Fibroblast of gingiva (primary cell): ENCODE data around the gene NPL.

Experiments used
- DNase-seq: peaks from one replicate; pipeline ENCODE4 v3.0.0-alpha.2; 2011; ENCODE audit warnings: low read depth

The NPL gene, protein sequence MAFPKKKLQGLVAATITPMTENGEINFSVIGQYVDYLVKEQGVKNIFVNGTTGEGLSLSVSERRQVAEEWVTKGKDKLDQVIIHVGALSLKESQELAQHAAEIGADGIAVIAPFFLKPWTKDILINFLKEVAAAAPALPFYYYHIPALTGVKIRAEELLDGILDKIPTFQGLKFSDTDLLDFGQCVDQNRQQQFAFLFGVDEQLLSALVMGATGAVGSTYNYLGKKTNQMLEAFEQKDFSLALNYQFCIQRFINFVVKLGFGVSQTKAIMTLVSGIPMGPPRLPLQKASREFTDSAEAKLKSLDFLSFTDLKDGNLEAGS

DNA sequence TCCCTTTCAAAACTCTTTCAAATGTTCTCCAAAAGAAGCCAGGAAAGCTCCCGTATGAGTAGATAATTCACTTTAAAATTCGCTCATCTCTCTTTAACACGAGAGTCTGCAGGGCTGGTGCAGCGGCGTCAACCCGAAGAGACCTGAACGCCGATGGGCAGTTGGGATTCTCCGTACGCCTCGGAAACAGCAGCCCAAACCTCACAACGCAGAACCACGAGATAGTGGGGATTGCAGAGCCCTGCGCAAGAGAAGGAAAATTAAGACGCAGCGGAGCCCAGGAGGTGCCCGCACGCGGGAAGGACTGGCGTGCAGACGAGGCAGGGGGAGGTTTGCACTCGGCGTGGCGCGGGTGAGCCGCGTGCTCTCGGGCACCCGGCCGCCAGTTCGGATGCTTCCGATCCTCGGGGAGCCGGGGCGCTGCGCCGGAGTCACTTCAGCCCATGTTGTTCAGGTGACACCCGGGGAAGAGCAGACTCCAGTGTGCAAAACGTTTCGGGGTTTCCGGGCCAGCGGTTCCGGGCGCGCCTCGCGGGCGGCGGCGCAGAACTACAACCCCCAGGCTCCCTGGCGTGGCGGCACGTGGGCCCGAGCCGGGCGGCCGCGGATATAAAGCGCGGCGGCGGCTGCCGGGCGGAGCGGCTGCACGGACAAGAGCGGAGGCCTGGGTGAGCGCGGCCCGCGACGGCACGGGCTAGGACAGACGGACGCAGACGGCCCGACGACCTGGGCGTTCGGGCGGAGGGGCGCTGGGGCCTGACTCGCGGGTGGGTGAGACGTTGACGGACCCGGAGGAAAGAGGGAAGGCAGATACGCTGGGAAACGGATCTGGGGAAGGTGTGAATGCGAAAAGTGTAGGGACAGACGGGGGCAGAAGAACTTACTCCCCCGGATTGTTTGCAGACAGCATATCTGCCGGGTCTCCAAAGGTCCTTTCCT lies at the start of gene NPL:
Gene NPL (plus strand): TSS at position 636 of the 939 bp plus-strand sequence. CDS start 4,599 bp downstream, outside the sequence.
- peak; percentile 75 for DNase-seq

DNA sequence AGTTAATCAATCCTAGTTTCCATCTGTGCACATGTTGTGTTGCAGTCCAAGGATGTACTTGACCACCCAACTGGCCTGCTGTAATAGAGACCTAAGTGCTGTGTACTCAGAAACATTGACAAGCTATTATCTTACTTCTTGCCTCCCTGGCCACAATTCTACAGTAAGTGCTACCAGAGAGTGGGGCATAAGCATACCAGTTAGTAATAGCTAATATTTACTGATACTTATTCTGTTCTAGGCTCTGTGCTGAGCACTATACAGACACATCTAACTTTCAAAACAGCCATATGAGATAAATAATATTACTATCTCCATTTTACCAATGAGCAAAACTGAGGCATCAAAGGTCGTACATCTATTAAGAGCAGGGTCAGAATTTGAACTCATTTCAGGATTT lies 49.5 kb upstream of the NPL start:
- DNase-seq = no peak

DNA sequence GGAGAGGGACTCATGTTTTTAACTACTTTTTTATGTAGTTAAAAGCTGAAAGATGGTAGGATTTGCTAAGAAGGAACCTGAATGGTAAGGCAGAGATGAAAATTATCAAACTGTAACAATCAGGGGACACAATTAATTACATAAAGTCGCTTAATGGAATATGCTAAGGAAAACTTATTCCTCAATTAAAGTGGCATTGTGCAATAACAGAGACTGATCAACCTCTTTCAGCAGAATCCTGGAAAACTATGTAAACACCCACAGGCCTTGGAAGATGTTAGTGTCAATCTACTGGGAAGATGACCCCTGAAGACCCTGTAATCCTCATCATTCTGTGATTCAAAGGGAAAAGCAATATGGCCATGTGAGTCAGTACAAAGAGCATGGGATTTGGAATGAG lies 46.8 kb upstream of the NPL start:
- no peak for DNase-seq

DNA sequence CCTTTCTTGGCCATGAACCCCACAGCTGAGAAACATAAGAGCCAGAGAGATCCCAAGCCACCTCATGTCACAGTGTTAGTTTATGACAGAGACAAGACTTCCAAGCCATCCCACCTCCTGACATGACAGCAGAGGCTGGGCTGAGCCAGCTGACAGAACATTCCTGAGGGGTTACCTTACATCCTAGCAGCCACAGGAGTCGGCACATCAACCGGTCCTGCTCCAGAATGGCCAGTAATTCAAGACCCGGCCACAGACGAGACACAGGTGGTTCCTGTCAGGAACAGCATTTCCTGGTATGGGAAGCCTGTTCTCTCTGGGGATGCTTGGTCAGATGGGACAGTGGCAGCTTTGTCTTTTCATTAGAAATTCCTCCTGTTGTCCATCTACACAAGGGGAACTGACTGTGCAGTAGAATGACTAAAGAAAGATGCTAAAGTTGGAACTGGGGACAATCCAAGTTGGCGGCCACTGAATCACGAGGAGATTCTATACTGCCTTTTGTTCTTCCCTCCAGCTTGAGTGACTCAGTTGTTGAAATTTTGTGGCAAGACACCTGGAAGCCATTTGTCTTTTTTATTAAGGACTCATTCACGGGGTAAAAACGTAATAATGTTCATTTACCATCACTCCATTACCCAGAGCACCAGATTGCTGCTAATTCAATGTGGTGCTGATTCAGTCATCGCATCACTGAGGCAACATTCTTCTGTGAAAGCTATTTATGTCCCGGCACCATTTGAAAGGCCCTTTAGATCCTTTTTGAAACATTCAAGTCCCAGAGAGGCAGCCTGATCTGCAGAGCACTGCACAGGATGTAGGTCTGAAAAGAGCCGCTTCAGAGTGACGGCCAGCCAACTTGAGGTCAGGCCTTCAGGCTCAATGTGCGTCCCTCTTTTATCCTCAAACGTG lies 37.2 kb upstream of the NPL start:
- DNase-seq = no peak

DNA sequence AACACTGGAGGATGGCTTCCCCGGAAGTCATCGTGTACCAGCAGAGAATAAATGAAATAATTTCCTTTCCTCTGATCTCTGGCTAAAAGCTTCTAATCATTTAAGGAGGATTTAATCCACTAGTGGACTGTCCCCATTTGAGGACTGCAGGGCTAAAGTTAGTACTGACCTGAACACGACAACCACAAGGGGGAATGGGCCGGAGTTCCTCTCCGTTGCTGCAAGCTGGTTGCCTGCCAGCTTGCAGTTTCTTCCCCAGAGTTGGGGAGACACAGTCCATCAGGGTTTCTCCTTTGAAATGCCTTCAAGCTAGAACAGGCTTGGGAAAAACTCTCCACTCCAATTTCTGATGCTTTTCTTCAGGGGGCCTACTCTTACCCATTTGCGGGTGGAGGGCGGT lies 35.5 kb upstream of the NPL start:
- DNase-seq = no peak

DNA sequence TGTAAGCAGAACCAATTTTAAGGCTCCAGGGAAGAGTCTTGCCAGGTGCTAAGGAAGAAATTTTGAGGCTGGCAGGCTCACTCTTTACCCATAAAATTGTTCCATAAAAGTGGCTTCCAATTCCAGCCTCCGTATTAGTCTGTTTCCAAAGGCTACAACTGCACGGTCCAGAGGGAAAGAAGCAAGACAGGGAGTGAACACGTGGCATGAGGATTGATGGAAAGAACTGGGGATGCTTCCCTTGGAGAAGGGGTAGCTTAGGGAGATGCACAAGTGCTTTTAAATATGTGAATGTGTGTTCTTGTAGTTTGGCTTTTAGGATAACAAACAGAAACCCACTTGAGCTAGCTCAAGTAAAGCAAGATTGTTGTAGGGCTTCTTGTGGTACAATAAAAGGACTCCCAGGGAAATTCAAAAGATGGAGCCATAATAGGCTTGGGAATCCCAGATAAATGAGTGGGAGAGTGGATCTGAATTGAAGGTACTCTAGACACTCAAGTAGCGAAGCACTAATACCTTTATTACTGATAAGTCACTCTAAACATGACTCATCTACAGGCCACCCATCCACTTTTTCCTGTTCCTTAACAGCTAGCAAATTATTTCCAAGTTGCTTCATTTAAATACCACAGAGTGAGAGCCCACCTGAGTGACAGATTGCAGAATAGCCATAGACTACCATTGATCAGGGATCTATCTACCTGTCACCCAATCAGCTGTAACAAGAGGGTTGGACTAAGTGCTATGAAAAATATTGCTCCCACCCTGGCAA lies 34.8 kb upstream of the NPL start:
- no peak for DNase-seq

DNA sequence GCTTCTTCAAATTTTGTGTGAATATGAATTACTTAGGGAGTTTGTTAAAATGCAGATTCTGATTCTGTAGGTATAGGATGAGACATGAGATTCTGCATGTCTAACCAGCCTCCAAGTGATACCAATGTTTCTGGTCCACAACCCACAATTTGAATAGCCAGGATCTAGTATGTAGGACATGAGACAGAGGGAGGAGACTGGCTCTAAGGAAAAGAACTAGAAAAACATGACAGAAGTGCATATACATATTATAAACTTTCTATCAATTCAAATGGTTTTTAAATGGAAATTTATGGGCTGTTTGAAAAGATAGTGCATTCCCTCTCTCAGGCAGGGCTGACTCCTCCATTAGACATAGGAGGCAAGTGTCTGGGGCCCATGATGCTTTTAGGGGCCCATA lies 33.9 kb upstream of the NPL start:
- DNase-seq = no peak

DNA sequence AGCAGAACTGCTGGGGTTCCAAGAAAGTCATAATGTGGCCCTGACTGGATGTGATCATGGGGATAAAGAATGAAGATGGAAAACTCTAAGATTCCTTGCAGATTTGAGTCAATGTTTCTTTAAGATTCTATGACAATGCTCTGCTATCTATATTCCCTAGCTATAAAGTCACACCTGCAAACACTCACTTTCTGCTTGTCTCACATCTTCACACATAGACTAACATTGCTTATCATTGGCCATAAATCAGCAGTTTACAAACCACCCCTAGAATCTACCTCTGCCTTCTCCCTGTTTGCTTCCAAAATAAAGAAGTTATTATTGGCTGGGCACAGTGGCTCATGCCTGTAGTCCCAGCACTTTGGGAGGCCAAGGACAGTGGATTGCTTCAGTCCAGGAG lies 33.1 kb upstream of the NPL start:
- DNase-seq = no peak

DNA sequence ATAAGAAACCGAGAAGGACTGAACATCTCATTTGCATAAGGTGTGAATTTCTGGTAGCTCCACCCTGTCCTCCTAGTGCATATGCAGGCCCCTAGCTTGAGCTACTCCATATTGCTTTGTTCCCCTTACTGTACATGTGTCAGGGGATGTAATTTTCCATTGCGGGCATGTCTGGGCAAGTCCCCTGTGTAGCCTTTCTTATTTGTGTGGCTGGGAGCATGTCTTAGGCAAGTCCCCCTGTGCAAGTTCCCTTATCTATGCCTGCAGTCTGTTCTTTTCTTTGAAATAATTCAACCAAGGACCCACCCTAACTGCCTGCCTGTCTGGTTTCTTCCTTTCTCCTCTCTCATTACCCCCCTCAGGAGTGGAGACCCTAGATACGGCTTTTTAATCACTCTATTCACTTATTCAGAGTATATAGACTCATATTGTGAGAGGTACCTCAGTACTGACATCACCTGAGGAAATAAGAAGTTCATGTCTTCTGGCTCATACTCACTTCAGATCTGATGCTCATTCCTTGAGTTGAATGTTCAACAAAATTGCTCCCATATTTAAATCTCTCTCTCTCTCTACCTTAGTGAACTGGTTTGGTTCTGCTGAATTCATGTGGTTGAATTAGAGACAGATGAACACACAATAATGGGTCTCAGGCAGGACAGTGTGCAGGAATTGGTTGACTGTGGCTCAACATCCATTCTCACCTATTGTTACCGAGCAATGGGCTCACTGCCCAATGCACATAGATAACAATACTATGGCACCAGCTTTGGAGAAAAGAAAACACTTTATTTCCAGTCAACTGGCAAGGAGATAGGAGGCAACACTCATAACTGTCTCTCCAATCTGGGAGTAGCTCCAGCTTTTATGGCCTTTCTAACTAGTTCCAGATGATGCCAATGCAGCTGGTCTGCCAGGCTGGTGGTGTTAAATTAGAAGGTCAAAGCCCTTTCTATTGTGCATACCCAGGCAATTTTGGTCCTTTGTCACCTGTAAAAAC lies 27.9 kb upstream of the NPL start:
- peak; percentile 55 for DNase-seq

DNA sequence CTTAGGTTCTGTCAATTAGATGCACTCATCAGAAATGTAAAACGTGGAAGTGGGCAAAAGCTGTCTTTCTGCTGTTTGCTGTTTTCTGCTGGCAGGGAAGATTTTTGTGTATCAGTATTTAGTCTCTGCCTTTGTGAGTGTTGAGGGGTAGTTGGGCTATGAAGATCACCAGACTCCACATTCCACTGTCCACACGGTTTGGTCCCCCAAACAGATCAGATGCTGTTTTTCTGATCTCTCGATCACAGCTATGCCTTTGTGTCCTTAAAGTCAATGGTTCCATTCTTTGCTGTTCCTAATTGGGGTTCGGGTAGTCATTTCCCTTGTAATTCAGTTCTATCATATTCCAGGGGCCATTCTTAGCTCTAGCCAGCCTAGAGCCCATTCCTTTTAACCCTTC lies 27.0 kb upstream of the NPL start:
- DNase-seq = no peak

DNA sequence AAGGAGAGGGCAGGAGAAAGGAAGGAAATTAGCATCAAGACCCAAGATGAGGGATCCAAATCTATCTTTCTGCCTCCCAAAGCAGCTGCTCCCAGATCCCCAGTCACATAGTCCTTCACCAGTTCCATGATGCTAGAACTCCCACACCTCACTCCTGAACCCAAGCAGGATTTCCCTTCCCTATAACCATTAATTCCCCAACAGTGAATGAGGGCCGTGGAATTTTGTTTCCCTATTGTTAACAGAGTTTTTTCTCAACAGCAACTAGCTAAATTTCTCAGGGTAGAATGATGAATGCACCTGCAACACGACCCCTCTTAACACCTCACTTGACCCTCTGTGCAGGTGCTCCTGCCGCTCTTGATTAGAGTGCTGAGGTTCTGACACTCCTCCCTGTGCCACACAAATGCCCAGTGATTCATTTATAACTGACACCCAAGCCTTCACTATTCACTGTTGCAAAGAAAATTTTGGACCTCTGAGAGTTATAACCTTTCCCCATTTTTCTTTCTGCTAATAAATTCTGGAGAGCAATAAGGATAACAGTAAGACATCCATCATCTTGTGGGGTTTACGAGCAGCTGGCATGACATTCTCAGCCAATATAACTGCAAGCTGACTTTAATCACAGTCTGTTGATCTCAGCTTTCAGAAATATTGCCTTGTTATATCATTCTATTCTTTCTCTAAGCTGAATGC lies 25.4 kb upstream of the NPL start:
- DNase-seq = no peak

DNA sequence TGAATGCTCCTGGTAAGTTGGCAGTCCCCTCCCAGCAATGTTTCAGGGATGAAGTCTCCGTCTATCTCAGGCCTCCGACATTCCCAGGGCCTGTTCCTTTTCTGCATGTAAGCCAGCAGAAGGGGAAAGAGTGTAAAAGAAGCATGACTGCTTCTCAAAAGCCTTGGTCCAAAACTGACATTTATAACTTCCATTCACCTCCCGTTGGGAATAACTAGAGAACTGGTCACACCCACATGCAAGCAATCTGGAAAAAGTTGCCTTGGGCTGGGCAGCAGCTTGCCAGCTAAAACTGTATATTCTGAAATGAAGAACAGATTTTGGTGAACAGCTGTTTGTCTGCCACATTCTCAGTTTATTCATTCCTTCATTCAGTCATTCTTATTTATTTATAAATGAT lies 24.2 kb upstream of the NPL start:
- peak; percentile 39 for DNase-seq

DNA sequence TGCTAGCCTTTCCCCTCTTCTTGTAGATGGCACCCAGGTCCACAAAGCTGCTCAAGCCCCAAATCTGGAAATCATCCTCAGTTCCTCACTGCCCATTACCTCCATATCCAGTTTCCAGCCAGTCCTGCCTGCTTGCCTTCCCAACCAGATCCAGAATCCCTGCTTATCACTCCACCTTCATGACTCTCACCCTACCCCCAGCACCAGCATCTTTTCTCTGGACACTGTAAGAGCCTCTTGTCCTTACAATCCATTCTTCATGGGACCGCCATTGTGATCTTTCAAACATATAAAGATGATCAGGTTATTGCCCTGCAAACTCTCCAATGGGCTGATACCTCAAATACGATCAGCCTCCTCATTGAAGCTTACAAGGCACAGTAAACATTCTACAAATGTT lies 23.5 kb upstream of the NPL start:
- no peak for DNase-seq

DNA sequence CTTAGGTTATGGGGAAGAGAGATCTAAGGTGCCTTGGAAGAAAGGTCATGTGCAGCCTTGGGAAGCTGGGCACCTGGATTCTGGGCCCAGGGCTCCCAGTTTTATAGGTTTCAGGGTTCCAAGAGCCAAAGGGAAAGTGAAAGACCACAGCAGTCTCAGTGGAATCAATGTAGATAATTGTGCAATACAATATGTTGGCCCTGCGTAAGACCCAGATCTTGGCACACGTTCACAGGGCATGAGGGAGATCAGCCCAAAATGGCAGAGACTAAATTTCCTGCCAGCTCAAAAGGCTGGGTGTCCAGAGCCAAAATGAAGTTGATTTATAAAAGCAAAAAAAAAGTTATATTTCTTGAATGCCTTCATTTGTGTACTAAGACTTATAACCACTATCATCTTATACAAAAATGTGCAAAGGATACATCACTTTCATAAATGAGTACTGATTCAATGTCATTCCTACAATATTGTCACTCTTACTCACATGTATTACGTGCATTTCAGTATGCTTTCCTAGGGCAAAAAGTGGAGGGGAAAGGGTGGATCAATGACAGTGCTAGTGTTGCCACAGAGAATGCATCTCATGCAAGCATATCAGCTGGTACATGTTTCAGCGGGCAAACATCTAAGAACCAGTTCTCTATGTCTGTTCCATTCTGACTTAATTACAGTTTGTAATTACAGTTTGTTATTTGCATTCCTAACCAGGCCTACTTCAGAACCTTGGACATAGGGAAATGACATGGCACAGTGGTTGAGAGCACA lies 22.5 kb upstream of the NPL start:
- DNase-seq = no peak

DNA sequence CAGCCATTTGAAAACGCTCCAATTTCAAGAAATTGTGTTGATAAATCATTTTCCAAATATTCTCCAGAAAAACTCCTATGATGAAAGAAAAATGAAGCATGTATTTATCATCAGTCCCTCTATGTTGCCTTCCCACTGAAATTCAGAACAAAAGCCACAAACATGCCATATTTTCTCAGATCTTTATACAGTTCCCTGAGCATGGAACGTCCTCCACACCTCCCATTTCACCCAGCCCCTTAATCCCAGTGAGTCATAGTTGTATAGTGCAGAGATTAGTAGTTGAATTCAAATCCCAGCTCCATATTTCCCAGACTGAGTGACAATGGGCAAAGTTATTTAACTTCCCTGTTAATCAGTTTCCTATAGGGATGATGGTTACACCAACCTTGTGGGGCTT lies 20.6 kb upstream of the NPL start:
- DNase-seq = no peak

DNA sequence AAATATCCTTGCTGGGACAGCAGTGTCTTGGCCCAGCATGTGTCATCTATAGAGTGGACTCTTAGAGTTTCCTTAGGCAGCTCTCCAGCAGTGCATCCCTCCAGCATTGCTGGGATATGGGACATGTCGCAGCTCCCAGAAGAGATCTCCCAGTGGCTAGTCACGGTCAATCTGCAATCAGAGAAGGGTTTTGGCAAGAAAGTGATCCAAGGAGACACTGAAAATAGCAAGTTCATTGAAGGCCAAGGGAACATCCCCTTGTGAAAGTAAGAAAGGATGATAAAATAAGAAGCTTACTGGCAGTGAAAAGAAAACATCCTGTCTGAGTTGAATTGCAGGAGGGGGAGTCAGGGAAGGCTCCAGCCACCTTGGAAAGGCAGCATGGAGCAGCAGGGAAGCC lies 19.3 kb upstream of the NPL start:
- no peak for DNase-seq

DNA sequence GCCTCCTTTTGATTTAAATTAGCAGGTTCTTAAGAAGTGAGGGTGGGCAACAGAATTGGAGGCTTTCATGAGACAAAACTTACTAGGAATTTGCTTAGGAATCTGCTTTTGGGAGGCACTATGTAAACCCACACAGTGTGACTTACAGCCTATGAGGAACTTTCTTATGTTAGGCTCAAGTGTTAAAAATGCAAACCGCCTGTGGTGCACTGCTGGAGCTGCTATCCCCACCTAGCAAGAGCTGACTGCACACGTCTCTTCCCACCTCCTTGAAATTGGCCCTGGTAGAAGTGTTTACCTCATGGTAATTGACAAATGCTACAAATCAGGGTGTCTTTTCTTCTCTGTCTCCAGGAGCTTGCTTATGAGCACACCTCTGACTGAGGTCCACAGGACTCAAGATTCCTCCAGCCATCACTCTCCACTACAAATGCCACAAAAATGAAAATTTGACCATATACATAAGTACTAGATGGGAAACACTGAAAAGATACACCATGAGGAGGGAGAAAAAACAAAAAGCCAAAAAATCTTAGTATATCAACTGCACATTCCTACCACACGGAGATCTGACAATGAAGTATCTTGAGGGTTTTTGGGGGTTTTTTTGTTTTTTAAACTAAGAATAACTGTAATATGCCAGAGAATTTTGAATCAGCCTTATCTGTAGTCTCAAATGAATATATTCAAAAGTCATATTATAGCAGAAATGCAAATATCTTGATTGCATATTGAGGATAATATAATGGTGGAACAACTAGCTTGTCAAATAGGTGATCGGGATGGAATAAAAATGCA lies 18.2 kb upstream of the NPL start:
- no peak for DNase-seq

DNA sequence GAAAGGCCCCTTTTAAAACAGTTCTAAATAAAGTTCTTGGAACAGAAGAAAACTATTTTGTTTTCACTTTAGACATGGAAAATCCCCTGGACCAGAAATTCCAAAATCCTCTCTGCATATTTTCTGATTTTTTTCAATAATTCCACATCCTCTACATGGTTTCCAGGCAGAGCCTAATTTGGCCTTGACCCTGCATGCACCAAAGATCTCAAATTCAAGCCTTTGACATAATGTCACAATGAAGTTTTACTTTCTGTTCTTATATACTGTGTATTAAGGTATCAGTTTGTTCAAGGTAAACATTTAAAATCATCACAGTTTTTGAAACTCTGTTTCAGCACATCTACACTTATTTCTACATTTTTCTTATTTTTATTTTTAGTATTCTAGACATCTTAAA lies 12.2 kb upstream of the NPL start:
- no peak for DNase-seq
